ENCODE data around the gene DTX3.

The DTX3 gene

GRCh38 chr12:57603815-57604453 lies 690 bp upstream of the DTX3 start:
- DNase-seq = no peak
- Mint-ChIP-seq H3K4me1 (peaks cover 23% of the 10 kb centered on the region), H3K36me3 (ENCODE audit: low read depth) (peaks cover 33% of the 10 kb centered on the region), H3K4me3 (peak overlapping the region; percentile 85), H3K27ac (peak overlapping the region; percentile 40), H3K27me3 (ENCODE audit: low read depth, poor library complexity) (peaks cover 24% of the 10 kb centered on the region), H3K9me3 (no peaks in the 10 kb centered on the region)
- TF ChIP-seq CTCF (IDR thresholded peaks at IDR 0.05) = no peak

GRCh38 chr12:57604992-57605810 lies 577 bp downstream of the DTX3 start:
- peaks cover 35% of the 10 kb centered on the region for H3K27me3 Mint-ChIP-seq (ENCODE audit: low read depth, poor library complexity)
- TF ChIP-seq CTCF (IDR thresholded peaks at IDR 0.05) = no peak
- no peak overlapping the region for H3K27ac Mint-ChIP-seq

GRCh38 chr12:57605811-57606311 lies 1.2 kb downstream of the DTX3 start:
- H3K9me3 Mint-ChIP-seq = no peaks in the 10 kb centered on the region
- TF ChIP-seq CTCF (IDR thresholded peaks at IDR 0.05) = no peak
- H3K4me1 Mint-ChIP-seq = peaks cover 40% of the 10 kb centered on the region
- no peak overlapping the region for H3K27ac Mint-ChIP-seq
- DNase-seq = no peak
- peaks cover 41% of the 10 kb centered on the region for H3K27me3 Mint-ChIP-seq (ENCODE audit: low read depth, poor library complexity)
- H3K36me3 Mint-ChIP-seq (ENCODE audit: low read depth) = peaks cover 34% of the 10 kb centered on the region
- peak overlapping the region; percentile 85 for H3K4me3 Mint-ChIP-seq

More at GRCh38 chr12:57604992-57605810, 577 bp downstream of the DTX3 start:
- Mint-ChIP-seq H3K9me3 (no peaks in the 10 kb centered on the region), H3K36me3 (ENCODE audit: low read depth) (peaks cover 34% of the 10 kb centered on the region), H3K4me3 (peak overlapping the region; percentile 85), H3K4me1 (peaks cover 35% of the 10 kb centered on the region)
- peak; percentile 44 for DNase-seq

- peaks cover 40% of the 10 kb centered on the region for H3K4me1 Mint-ChIP-seq
- no peak for TF ChIP-seq CTCF (IDR thresholded peaks at IDR 0.05)
- DNase-seq = no peak
- peaks cover 43% of the 10 kb centered on the region for H3K27me3 Mint-ChIP-seq (ENCODE audit: low read depth, poor library complexity)
- peaks cover 34% of the 10 kb centered on the region for H3K36me3 Mint-ChIP-seq (ENCODE audit: low read depth)
- no peak overlapping the region for H3K27ac Mint-ChIP-seq
- no peaks in the 10 kb centered on the region for H3K9me3 Mint-ChIP-seq
- peak overlapping the region; percentile 85 for H3K4me3 Mint-ChIP-seq
Measured at GRCh38 chr12:57606399-57606798, 1.8 kb downstream of the DTX3 start.

- no peak overlapping the region for H3K27ac Mint-ChIP-seq
- DNase-seq = no peak
- TF ChIP-seq CTCF (IDR thresholded peaks at IDR 0.05) = no peak
- H3K27me3 Mint-ChIP-seq (ENCODE audit: low read depth, poor library complexity) = peaks cover 43% of the 10 kb centered on the region
- peaks cover 40% of the 10 kb centered on the region for H3K4me1 Mint-ChIP-seq
- peaks cover 30% of the 10 kb centered on the region for H3K36me3 Mint-ChIP-seq (ENCODE audit: low read depth)
- peak overlapping the region; percentile 27 for H3K4me3 Mint-ChIP-seq
- H3K9me3 Mint-ChIP-seq = no peaks in the 10 kb centered on the region
Measured at GRCh38 chr12:57606821-57607220, 2.2 kb downstream of the DTX3 start.

All from nephron progenitor cell (in vitro differentiated cells).